Fibroblast of skin of left quadriceps (primary cell): Measurements from ENCODE around the gene TNNI3.
A peak's percentile ranks its signal among the peaks of the same experiment; 100 is the strongest.

ENCODE experiments used
- DNase-seq, 2 experiments: peaks; one replicate each; pipeline ENCODE4 v3.0.0-alpha.2; 2013; ENCODE audit warnings: low read depth in 2 of 2

Gene TNNI3

GRCh38 chr19:55147545-55148251 is 9.8 kb downstream of the TNNI3 start:
- DNase-seq, result no peak

DNA sequence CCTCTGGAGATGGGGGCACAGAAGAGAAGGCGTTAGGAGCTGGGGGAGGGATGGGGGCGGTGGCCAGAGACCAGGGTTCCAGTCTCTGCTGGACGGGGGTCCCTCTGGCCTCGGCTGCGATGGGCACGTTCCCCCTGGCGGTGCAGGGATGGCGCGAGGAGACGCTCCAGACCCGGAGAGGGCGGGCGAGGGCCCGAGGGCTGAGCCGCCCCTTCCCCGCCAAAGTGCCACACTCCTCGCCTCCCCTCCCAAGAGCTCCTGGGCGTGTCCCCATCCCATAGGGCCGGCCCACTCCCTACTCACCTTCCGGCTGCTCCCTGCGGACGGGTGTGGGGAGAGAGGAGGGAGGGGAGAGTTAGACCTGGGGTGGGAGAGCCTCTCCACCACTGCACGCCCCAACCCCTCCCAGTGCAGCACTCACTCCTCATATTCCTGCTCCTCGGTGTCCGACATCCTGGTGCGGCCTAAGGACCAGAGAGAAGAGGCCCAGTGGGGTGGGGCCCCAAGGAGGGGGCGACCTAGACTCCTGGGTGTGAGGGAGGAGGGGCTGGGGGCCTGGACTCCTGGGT is 10.7 kb downstream of the TNNI3 start:
- DNase-seq, result no peak

DNA sequence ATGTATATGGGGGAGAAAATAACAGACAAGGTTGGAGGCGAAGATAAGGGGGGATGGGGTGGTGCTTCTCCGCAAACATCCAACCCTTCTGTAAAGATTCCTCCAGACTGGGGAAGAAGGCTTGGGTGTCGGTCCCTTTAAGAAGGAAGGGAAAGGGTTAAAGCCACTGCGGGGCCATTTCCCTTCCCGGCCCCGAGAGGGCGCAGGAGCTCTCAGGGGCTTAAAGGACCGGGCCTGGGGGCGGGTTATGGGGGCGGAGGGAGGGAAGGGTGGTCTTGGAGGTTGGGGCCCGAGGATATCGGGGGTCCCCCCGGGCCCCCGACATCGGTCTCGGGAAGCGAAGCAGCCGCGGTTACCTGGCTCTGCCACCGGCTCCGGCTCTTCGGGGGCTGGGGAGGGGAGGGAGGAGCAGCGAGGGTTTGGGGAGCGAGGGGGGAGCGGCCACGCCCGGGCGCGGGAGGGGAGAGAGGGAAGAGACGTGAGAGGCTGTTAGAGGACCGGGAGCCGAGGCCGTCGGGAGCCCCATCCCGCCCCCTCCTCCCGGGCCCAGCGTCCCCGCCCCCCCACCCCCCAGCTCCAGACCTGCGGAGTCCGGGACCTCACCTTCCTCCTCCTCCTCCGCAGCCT is 11.3 kb downstream of the TNNI3 start:
- DNase-seq, result no peak

- DNase-seq, result no peak
Observed at GRCh38 chr19:55145232-55145631, 12.3 kb downstream of the TNNI3 start.

DNA sequence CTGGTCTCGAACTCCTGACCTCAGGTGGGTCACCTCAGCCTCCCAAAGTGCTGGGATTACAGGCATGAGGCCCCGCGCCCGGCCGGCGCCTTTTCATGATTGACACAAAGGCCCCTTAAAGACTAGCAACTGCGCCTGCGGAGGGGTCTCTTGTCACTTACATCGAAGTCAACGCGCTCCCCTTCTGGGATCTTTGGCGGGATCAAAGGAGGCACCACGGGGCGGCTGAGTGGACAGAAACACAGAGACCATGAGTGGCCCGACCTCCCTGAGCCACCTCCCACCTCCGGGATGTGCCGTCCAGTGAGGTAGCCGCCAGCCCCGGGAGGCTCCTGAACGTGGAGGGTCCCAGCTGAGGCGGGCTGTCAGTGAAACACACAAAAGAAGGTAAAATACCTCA is 15.8 kb downstream of the TNNI3 start:
- DNase-seq, result no peak

DNA sequence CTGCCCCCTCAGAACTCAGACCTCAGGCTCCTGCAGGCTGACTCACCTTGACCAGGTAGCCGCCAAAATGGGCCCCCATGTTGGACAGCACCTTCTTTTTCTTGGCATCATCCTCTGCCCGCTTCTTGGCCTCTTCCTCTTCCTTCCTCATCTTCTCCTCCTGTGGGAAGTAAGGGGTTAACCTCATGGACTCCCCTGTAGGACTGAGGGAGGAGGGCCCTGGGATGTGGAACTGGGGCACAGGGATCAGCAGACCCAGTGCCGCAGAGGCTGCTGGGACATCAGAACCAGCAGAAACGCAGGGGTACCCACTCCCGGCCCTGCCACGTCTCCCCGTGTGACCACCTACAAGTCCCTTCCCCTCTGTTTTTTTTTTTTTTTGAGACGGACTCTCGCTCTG is 19.6 kb downstream of the TNNI3 start:
- DNase-seq, result no peak

DNA sequence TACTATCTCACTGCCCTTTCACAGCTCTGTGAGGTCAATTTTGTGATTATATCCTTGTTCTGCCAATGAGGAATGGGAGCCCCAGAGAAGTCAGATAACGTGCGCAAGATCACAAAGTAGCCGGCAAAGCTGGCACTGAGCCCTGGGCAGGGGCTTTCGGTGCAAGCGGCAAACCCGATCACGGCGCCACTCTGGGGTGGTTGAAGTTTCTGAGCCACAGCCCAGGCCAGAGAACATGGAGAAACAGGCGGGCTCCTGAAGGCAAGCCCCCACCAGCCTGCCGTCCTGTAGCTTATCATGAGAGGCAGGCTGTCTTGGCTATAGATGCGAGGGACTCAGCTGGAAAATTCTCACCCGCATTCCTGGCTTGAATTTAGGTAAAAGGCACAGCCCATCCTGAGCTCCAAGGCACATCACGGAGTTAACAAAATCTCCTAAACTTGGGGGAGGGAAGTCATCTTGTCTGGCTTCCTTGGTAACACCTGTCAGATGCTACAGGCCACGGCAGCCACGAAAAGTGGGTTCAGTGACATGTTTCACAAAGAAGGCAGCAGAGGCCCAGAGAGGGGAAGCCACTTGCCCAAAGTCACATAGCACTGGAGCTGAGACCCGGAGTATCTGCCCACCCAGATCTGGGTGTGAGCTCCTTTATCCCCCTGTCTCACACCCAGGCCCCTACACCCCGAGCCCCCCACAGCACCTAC is 21.0 kb downstream of the TNNI3 start:
- DNase-seq, result no peak

- no peak for DNase-seq
Observed at GRCh38 chr19:55134736-55135135, 22.8 kb downstream of the TNNI3 start.

DNA sequence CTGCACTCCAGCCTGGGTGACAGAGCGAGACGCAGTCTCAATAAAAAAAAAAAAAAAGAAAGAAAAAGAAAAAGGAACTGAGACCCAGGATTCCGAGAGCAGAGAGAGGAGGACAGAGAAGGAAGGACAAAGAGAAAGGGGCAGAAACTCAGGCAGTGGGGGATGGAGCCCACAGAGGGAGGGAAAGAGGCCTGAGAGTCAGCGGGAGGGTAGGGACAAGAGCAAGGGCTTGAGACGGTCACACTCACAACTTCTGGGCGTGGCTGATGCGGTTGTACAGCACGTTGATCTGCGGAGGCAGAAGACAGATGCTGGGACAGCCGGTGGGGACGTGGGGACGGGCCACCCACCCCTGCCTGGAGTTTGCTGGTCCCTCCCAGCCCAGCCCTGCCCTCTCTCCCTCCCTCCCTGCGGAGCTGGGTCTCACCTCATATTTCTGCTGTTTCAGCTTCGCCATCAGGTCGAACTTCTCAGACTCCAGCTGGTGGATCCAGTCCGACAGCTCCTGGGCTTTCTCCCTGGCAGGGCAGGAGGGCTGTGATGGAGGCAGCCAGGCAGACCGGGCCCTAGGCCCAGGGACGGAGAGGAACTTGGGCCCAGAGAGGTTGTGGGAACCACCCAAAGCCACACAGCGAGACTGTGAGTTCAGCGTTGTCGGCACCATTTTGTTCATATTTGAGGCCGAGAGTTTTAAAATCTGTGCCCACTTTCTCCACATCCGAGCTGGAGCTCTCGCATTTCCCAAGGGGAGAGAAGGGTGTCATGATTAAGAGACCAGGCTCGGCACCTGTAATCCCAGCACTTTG is 23.7 kb downstream of the TNNI3 start:
- no peak for DNase-seq

- DNase-seq, result no peak
Observed at GRCh38 chr19:55132453-55133129, 24.9 kb downstream of the TNNI3 start.

DNA sequence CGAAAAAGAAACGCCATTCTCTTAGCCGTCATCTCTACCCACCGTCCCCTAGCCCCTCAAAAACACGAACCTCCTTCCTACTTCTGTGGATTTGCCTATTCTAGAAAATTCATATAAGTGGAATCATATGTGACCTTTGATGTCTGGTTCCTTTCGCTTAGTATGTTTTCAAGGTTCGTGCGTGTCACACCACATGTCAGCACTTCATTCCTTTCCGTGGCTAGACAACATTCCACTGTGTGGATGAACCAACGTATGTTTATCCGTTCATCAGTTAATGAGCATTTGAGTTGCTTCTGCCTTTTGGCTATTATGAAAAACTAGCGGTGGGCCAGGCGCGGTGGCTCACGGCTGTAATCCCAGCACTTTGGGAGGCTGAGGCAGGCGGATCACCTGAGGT is 26.1 kb downstream of the TNNI3 start:
- DNase-seq, result peak; percentile 63 to 64

GRCh38 chr19:55119053-55119452 is 38.5 kb downstream of the TNNI3 start:
- DNase-seq, result no peak

- DNase-seq, result no peak
Observed at GRCh38 chr19:55118401-55118991, 39.0 kb downstream of the TNNI3 start.

GRCh38 chr19:55117663-55118391 is 39.7 kb downstream of the TNNI3 start:
- peak; percentile 96 to 98 for DNase-seq

GRCh38 chr19:55116859-55117662 is 40.5 kb downstream of the TNNI3 start, which contains the start of gene PPP1R12C:
TSS of gene PPP1R12C (minus strand) at chr19:55117637. CDS start at chr19:55117543, 94 bp downstream.
- DNase-seq, result no peak

DNA sequence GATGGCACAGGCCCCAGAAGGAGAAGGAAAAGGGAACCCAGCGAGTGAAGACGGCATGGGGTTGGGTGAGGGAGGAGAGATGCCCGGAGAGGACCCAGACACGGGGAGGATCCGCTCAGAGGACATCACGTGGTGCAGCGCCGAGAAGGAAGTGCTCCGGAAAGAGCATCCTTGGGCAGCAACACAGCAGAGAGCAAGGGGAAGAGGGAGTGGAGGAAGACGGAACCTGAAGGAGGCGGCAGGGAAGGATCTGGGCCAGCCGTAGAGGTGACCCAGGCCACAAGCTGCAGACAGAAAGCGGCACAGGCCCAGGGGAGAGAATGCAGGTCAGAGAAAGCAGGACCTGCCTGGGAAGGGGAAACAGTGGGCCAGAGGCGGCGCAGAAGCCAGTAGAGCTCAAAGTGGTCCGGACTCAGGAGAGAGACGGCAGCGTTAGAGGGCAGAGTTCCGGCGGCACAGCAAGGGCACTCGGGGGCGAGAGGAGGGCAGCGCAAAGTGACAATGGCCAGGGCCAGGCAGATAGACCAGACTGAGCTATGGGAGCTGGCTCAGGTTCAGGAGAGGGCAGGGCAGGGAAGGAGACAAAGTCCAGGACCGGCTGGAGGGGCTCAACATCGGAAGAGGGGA is 41.2 kb downstream of the TNNI3 start:
- no peak for DNase-seq

- DNase-seq, result no peak
Observed at GRCh38 chr19:55115446-55116065, 42.0 kb downstream of the TNNI3 start.

DNA sequence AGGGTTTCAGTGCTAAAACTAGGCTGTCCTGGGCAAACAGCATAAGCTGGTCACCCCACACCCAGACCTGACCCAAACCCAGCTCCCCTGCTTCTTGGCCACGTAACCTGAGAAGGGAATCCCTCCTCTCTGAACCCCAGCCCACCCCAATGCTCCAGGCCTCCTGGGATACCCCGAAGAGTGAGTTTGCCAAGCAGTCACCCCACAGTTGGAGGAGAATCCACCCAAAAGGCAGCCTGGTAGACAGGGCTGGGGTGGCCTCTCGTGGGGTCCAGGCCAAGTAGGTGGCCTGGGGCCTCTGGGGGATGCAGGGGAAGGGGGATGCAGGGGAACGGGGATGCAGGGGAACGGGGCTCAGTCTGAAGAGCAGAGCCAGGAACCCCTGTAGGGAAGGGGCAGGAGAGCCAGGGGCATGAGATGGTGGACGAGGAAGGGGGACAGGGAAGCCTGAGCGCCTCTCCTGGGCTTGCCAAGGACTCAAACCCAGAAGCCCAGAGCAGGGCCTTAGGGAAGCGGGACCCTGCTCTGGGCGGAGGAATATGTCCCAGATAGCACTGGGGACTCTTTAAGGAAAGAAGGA is 42.9 kb downstream of the TNNI3 start:
- DNase-seq, result no peak
